CD4-positive, alpha-beta T cell (primary cell): ENCODE results near the gene PIWIL4. TPM values are rescaled to one million over a fixed set of nuclear protein-coding genes. Genes with fewer than 3 reads are reported as not detected.
A peak's percentile ranks its signal among the peaks of the same experiment; 100 is the strongest.
"Not testable (repeated sequence)": the region's sequence is repeated elsewhere in the genome, so short reads cannot be mapped to it uniquely, and the experiment has no call there.

Experiments
- ATAC-seq: fragments of 200-7000 bp; cut with Tn5 transposase; one replicate; pipeline ENCODE4 v1.10.0; 2022; ENCODE audit warnings: mild to moderate bottlenecking; ENCODE audit not compliant: poor library complexity
- CTCF ChIA-PET: fragments of 350-600 bp; sonication (Branson Sonifier 250); formaldehyde crosslinking; loops from one replicate; lab custom pipeline; 2021; ENCODE audit warnings: antibody characterized with exemption, inconsistent platforms; lab: Charles Lee
- POLR2A ChIA-PET: fragments of 350-600 bp; sonication (Branson Sonifier 250); formaldehyde crosslinking; loops from one replicate; lab custom pipeline; 2021; ENCODE audit warnings: antibody characterized with exemption, inconsistent platforms; lab: Charles Lee
- DNase-seq, 14 experiments: peaks; one replicate each; pipeline ENCODE4 v3.0.0-alpha.2; 2013 to 2020; ENCODE audit warnings: mixed read lengths in 2 of 14
- H3K27ac ChIP-seq, 2 donors: one replicate each; pipeline versions ENCODE4 v1.5.1 to v1.7.0; 2013; ENCODE audit warnings: low read length in 2 of 2, low read depth in 1 of 2, mild to moderate bottlenecking in 1 of 2
- H3K27me3 ChIP-seq, 2 experiments: 1 replicate in 1 of 2; 2 replicates in 1 of 2; pipeline versions ENCODE4 v1.6.1 to v1.7.0; 2013; ENCODE audit warnings: low read length in 2 of 2, control low read depth in 1 of 2, mild to moderate bottlenecking in 1 of 2, moderate library complexity in 1 of 2; ENCODE audit not compliant: insufficient read depth in 2 of 2, control insufficient read depth in 1 of 2
- H3K36me3 ChIP-seq: one replicate; pipeline ENCODE4 v1.6.1; 2013; ENCODE audit warnings: low read length, control low read depth; ENCODE audit not compliant: insufficient read depth
- H3K4me1 ChIP-seq: one replicate; pipeline ENCODE4 v1.6.1; 2013; ENCODE audit warnings: low read length, control low read depth; ENCODE audit not compliant: insufficient read depth
- H3K4me3 ChIP-seq: one replicate; pipeline ENCODE4 v1.5.1; 2013; ENCODE audit warnings: mild to moderate bottlenecking, low read length, moderate library complexity
- H3K9me3 ChIP-seq, 2 experiments: 1 replicate in 1 of 2; 2 replicates in 1 of 2; pipeline versions ENCODE4 v1.6.1 to v1.7.0; 2013; ENCODE audit warnings: low read length in 2 of 2, mild to moderate bottlenecking in 2 of 2, control low read depth in 1 of 2, moderate library complexity in 1 of 2; ENCODE audit not compliant: control insufficient read depth in 1 of 2, insufficient read depth in 1 of 2
- H3K27ac Mint-ChIP-seq: one replicate; pipeline ENCODE4 v1.8.0; 2020; ENCODE audit warnings: mixed read lengths
- H3K27me3 Mint-ChIP-seq: one replicate; pipeline ENCODE4 v1.8.0; 2021; ENCODE audit warnings: mixed read lengths
- H3K36me3 Mint-ChIP-seq: one replicate; pipeline ENCODE4 v1.8.0; 2021; ENCODE audit warnings: low read depth, mixed read lengths
- H3K4me1 Mint-ChIP-seq: one replicate; pipeline ENCODE4 v1.8.0; 2021; ENCODE audit warnings: low read depth, mixed read lengths
- H3K4me3 Mint-ChIP-seq: one replicate; pipeline ENCODE4 v1.8.0; 2020; ENCODE audit warnings: mild to moderate bottlenecking, mixed read lengths
- H3K9me3 Mint-ChIP-seq: one replicate; pipeline ENCODE4 v1.8.0; 2020; ENCODE audit warnings: mixed read lengths
- CTCF ChIP-seq: fragments of 200-600 bp; IDR thresholded peaks from one replicate; pipeline ENCODE4 v1.8.0; 2022; ENCODE audit warnings: antibody characterized with exemption, mild to moderate bottlenecking
- intact Hi-C, 2 experiments: fragments of 100-400 bp; cut with DNase I in 1 of 2; cut with micrococcal nuclease in 1 of 2; formaldehyde crosslinking; loops; one replicate each; pipeline versions ENCODE4 v1.15.1 to v1.9.0; 2023 to 2025; cut with DNase I, micrococcal nuclease
- total RNA-seq, 174 experiments: library from RNA in 2 of 174; stranded (reverse) in 2 of 174; gene quantifications; one replicate each; pipeline ENCODE4 v1.2.3 and lab custom pipeline; 2021 to 2026

The PIWIL4 gene
- total RNA-seq, 2 experiments from 2014 or later: 1.3 to 1.4 TPM

- Mint-ChIP-seq H3K27ac (no peak overlapping the region), H3K27me3 (no peaks in the 10 kb centered on the region), H3K36me3 (peaks cover 38% of the 10 kb centered on the region), H3K4me3 (no peak overlapping the region), H3K9me3 (peaks cover 18% of the 10 kb centered on the region), H3K4me1 (no peaks in the 10 kb centered on the region)
- TF ChIP-seq CTCF: no peak
- no peak for DNase-seq
- H3K4me1 ChIP-seq: no peaks in the 10 kb centered on the region
- no peaks in the 10 kb centered on the region for H3K36me3 ChIP-seq
- no peak overlapping the region for H3K27ac ChIP-seq
- CTCF ChIA-PET: no interaction called here
- H3K4me3 ChIP-seq: no peak overlapping the region
- no peaks in the 10 kb centered on the region for H3K27me3 ChIP-seq
- peaks cover 7 to 30% of the 10 kb centered on the region in 2 experiments for H3K9me3 ChIP-seq
- intact Hi-C loops: no loop called here
- POLR2A ChIA-PET: no interaction called here
- no peak for ATAC-seq
Measured at GRCh38 chr11:94613120-94613519, 46.0 kb downstream of the PIWIL4 start.

GRCh38 chr11:94623120-94623735, 56.1 kb downstream of the PIWIL4 start:
- no peaks in the 10 kb centered on the region for H3K27me3 ChIP-seq
- H3K4me3 Mint-ChIP-seq: no peak overlapping the region
- H3K27me3 Mint-ChIP-seq: peaks cover 11% of the 10 kb centered on the region
- no peaks in the 10 kb centered on the region for H3K36me3 Mint-ChIP-seq
- intact Hi-C loops: loop anchor here (1.0 to 10.0 kb wide), 8 partner anchors 274 to 1804 kb away; no protein-coding TSS in a partner anchor
- DNase-seq (peak in 13 of 14 experiments; percentile 5 to 71 (median 19)), ATAC-seq (peak; percentile 91)
- CTCF ChIA-PET: interaction anchor here (0.6 to 0.7 kb wide), 5 partner anchors 21 to 1167 kb away, joined by 3 to 4 read pairs (median 3); partner anchors contain the start of genes CEP57 and FAM76B
- no peaks in the 10 kb centered on the region for H3K36me3 ChIP-seq
- POLR2A ChIA-PET: no interaction called here
- no peaks in the 10 kb centered on the region for H3K4me1 ChIP-seq
- no peak overlapping the region for H3K27ac ChIP-seq
- H3K4me1 Mint-ChIP-seq: no peaks in the 10 kb centered on the region
- TF ChIP-seq CTCF: peak; percentile 48
- peaks cover 0 to 6% of the 10 kb centered on the region in 2 experiments for H3K9me3 ChIP-seq
- no peak overlapping the region for H3K27ac Mint-ChIP-seq
- no peak overlapping the region for H3K4me3 ChIP-seq
- H3K9me3 Mint-ChIP-seq: peaks cover 2% of the 10 kb centered on the region

GRCh38 chr11:94625422-94625821, 58.3 kb downstream of the PIWIL4 start:
- H3K27ac Mint-ChIP-seq, H3K4me1 ChIP-seq, H3K27ac ChIP-seq, DNase-seq, H3K4me3 Mint-ChIP-seq, H3K9me3 Mint-ChIP-seq, H3K4me3 ChIP-seq, ATAC-seq, CTCF ChIA-PET, H3K9me3 ChIP-seq, H3K4me1 Mint-ChIP-seq, POLR2A ChIA-PET, H3K27me3 ChIP-seq, H3K36me3 ChIP-seq, H3K36me3 Mint-ChIP-seq: not testable (repeated sequence)
- H3K27me3 Mint-ChIP-seq: peaks cover 11% of the 10 kb centered on the region
- intact Hi-C loops: loop anchor here in 1 of 2 experiments (10.0 kb wide), 1 partner anchor 529 kb away; no protein-coding TSS in a partner anchor

GRCh38 chr11:94627003-94627560, 59.9 kb downstream of the PIWIL4 start:
- H3K9me3 Mint-ChIP-seq, CTCF ChIA-PET, H3K4me3 Mint-ChIP-seq, DNase-seq, H3K27ac Mint-ChIP-seq, H3K27ac ChIP-seq, H3K36me3 Mint-ChIP-seq, H3K4me1 Mint-ChIP-seq, H3K27me3 ChIP-seq, H3K4me3 ChIP-seq, H3K9me3 ChIP-seq, H3K36me3 ChIP-seq, POLR2A ChIA-PET, ATAC-seq, H3K4me1 ChIP-seq: not testable (repeated sequence)
- intact Hi-C loops: loop anchor here in 1 of 2 experiments (10.0 kb wide), 1 partner anchor 528 kb away; no protein-coding TSS in a partner anchor
- peaks cover 11% of the 10 kb centered on the region for H3K27me3 Mint-ChIP-seq
